Measurements from ENCODE around the gene DNAH17.

DNA sequence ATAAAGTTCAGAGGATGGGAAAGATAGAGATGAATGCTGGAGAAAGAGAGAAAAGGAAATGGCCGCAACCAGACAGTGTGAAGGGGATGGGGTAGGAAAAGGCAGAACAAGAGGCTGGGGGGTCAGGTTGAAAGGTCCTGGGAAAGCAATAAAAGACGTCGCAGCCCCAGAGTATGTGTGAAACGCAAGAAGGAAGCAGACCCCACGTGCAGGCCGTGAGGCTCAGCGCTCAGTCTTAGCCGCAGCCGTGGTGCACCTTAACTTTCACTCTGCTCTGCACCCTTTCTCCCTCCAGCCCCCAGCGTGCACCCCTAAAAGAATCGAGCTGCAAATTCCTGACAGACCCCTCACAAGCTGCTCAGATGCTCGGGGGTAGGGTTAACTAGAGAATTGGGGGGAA, 1.9 kb downstream of the DNAH17 start:
- no peak for TF ChIP-seq POLR2A (IDR thresholded peaks at IDR 0.05; ENCODE audit: low read depth, low read length)
- TF ChIP-seq, protein P1, sequence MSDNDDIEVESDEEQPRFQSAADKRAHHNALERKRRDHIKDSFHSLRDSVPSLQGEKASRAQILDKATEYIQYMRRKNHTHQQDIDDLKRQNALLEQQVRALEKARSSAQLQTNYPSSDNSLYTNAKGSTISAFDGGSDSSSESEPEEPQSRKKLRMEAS (IDR thresholded peaks at IDR 0.05; ENCODE audit: insufficient read depth, insufficient read length): no peak
- TF ChIP-seq, protein P2, sequence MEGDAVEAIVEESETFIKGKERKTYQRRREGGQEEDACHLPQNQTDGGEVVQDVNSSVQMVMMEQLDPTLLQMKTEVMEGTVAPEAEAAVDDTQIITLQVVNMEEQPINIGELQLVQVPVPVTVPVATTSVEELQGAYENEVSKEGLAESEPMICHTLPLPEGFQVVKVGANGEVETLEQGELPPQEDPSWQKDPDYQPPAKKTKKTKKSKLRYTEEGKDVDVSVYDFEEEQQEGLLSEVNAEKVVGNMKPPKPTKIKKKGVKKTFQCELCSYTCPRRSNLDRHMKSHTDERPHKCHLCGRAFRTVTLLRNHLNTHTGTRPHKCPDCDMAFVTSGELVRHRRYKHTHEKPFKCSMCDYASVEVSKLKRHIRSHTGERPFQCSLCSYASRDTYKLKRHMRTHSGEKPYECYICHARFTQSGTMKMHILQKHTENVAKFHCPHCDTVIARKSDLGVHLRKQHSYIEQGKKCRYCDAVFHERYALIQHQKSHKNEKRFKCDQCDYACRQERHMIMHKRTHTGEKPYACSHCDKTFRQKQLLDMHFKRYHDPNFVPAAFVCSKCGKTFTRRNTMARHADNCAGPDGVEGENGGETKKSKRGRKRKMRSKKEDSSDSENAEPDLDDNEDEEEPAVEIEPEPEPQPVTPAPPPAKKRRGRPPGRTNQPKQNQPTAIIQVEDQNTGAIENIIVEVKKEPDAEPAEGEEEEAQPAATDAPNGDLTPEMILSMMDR (IDR thresholded peaks at IDR 0.05; ENCODE audit: extremely low read depth in 1 of 2, insufficient read depth in 1 of 2, low read depth in 1 of 2, low read length in 2 of 2): no peak
- no peak for TF ChIP-seq POLR2AphosphoS5 (IDR thresholded peaks at IDR 0.05; ENCODE audit: insufficient read depth, low read depth, low read length)

Measured in endothelial cell of umbilical vein (primary cell).